H9 (cell line): ENCODE measurements around the gene SLC5A2. TPM values are rescaled to one million over a fixed set of nuclear protein-coding genes. Genes with fewer than 3 reads are reported as not detected.

Experiments used
- DNase-seq: peaks from one replicate; pipeline ENCODE4 v3.0.0-alpha.2; 2017
- H2AFZ ChIP-seq: one replicate; pipeline ENCODE4 v1.6.1; 2013; ENCODE audit warnings: mild to moderate bottlenecking, low read length, control low read depth, moderate library complexity
- H2AK5ac ChIP-seq: 2 replicates; pipeline ENCODE4 v1.6.1; 2013; ENCODE audit warnings: low read length, control low read depth, mixed read lengths; ENCODE audit not compliant: insufficient read length
- H2BK120ac ChIP-seq: one replicate; pipeline ENCODE4 v1.6.1; 2013; ENCODE audit warnings: low read depth, mild to moderate bottlenecking, low read length, control low read depth, inconsistent platforms; ENCODE audit not compliant: poor library complexity, severe bottlenecking
- H2BK12ac ChIP-seq: 2 replicates; pipeline ENCODE4 v1.6.1; 2013; ENCODE audit warnings: low read length, control low read depth, mixed read lengths, low read depth; ENCODE audit not compliant: insufficient read length
- H2BK15ac ChIP-seq: 2 replicates; pipeline ENCODE4 v1.6.1; 2013; ENCODE audit warnings: low read depth, low read length, control low read depth
- H2BK20ac ChIP-seq: one replicate; pipeline ENCODE4 v1.6.1; 2013; ENCODE audit warnings: low read depth, mild to moderate bottlenecking, low read length, control low read depth, inconsistent platforms; ENCODE audit not compliant: poor library complexity, severe bottlenecking
- H2BK5ac ChIP-seq: 2 replicates; pipeline ENCODE4 v1.6.1; 2013; ENCODE audit warnings: low read length, control low read depth, mixed read lengths; ENCODE audit not compliant: insufficient read length
- H3K14ac ChIP-seq: 2 replicates; pipeline ENCODE4 v1.6.1; 2013; ENCODE audit warnings: low read length, control low read depth; ENCODE audit not compliant: insufficient read depth
- H3K18ac ChIP-seq: 2 replicates; pipeline ENCODE4 v1.6.1; 2013; ENCODE audit warnings: low read depth, mild to moderate bottlenecking, mixed read lengths, low read length, control low read depth; ENCODE audit not compliant: insufficient read length
- H3K23ac ChIP-seq: 2 replicates; pipeline ENCODE4 v1.6.1; 2013; ENCODE audit warnings: low read length, control low read depth, mixed read lengths, low read depth; ENCODE audit not compliant: insufficient read length
- H3K23me2 ChIP-seq: 2 replicates; pipeline ENCODE4 v1.6.1; 2013; ENCODE audit warnings: low read depth, mild to moderate bottlenecking, mixed read lengths, low read length, control low read depth; ENCODE audit not compliant: insufficient read length, poor library complexity, severe bottlenecking
- H3K27ac ChIP-seq: 2 replicates; pipeline ENCODE4 v1.5.1; 2013; ENCODE audit warnings: low read length, control low read depth, mixed read lengths, low read depth; ENCODE audit not compliant: insufficient read length
- H3K27me3 ChIP-seq: 2 replicates; pipeline ENCODE4 v1.6.1; 2013; ENCODE audit warnings: low read length, control low read depth, inconsistent platforms; ENCODE audit not compliant: insufficient read depth
- H3K4ac ChIP-seq: 2 replicates; pipeline ENCODE4 v1.6.1; 2013; ENCODE audit warnings: low read depth, mild to moderate bottlenecking, control low read depth, inconsistent platforms, low read length, moderate library complexity
- H3K4me1 ChIP-seq: 2 replicates; pipeline ENCODE4 v1.6.1; 2013; ENCODE audit warnings: low read length, control low read depth, inconsistent platforms; ENCODE audit not compliant: insufficient read depth
- H3K4me2 ChIP-seq: 2 replicates; pipeline ENCODE4 v1.6.1; 2013; ENCODE audit warnings: low read length, control low read depth, mixed read lengths; ENCODE audit not compliant: insufficient read length, insufficient read depth
- H3K56ac ChIP-seq: 2 replicates; pipeline ENCODE4 v1.6.1; 2013; ENCODE audit warnings: low read depth, mild to moderate bottlenecking, mixed read lengths, low read length, control low read depth; ENCODE audit not compliant: insufficient read length
- H3K79me1 ChIP-seq: 2 replicates; pipeline ENCODE4 v1.6.1; 2013; ENCODE audit warnings: low read depth, mild to moderate bottlenecking, moderate library complexity, low read length, control low read depth, inconsistent platforms; ENCODE audit not compliant: insufficient read depth, poor library complexity, severe bottlenecking
- H3K79me2 ChIP-seq: 2 replicates; pipeline ENCODE4 v1.6.1; 2013; ENCODE audit warnings: low read length, control low read depth, inconsistent platforms; ENCODE audit not compliant: insufficient read depth
- H3K9ac ChIP-seq: 2 replicates; pipeline ENCODE4 v1.6.1; 2013; ENCODE audit warnings: low read length, control low read depth, mixed read lengths; ENCODE audit not compliant: insufficient read length; ENCODE audit errors: extremely low read depth
- H3K9me3 ChIP-seq: one replicate; pipeline ENCODE4 v1.6.1; 2013; ENCODE audit warnings: low read depth, low read length, inconsistent platforms; ENCODE audit not compliant: control insufficient read depth
- H3T11ph ChIP-seq: one replicate; pipeline ENCODE4 v1.6.1; 2013; ENCODE audit warnings: mild to moderate bottlenecking, low read length, control low read depth, inconsistent platforms
- H4K20me1 ChIP-seq: one replicate; pipeline ENCODE4 v1.6.1; 2013; ENCODE audit not compliant: control insufficient read depth, insufficient read length, insufficient read depth
- H4K5ac ChIP-seq: 2 replicates; pipeline ENCODE4 v1.6.1; 2013; ENCODE audit warnings: low read depth, mild to moderate bottlenecking, mixed read lengths, low read length, control low read depth; ENCODE audit not compliant: insufficient read length
- H4K8ac ChIP-seq: replicated peaks from 2 replicates; pipeline ENCODE4 v1.6.1; 2013; ENCODE audit warnings: low read length, control low read depth, mixed read lengths, low read depth; ENCODE audit not compliant: insufficient read length
- H4K91ac ChIP-seq: 2 replicates; pipeline ENCODE4 v1.6.1; 2013; ENCODE audit warnings: low read depth, mild to moderate bottlenecking, moderate library complexity, mixed read lengths, low read length, control low read depth; ENCODE audit not compliant: insufficient read length
- H3K27ac Mint-ChIP-seq, 3 experiments: 2 replicates in 2 of 3; 3 replicates in 1 of 3; pipeline ENCODE4 v1.8.0; 2020 to 2021; ENCODE audit warnings: mixed read lengths in 3 of 3, mild to moderate bottlenecking in 1 of 3, moderate library complexity in 1 of 3
- H3K27me3 Mint-ChIP-seq: 2 replicates; pipeline ENCODE4 v1.8.0; 2021; ENCODE audit warnings: low read depth, mild to moderate bottlenecking, moderate library complexity, mixed read lengths
- H3K36me3 Mint-ChIP-seq, 3 experiments: 2 replicates in 2 of 3; 3 replicates in 1 of 3; pipeline ENCODE4 v1.8.0; 2020 to 2021; ENCODE audit warnings: low read depth in 3 of 3, mixed read lengths in 3 of 3; ENCODE audit not compliant: insufficient read depth in 1 of 3
- H3K4me1 Mint-ChIP-seq, 2 experiments: 2 replicates each; pipeline ENCODE4 v1.8.0; 2020; ENCODE audit warnings: mixed read lengths in 2 of 2
- H3K4me3 Mint-ChIP-seq, 2 experiments: 2 replicates in 1 of 2; 3 replicates in 1 of 2; pipeline ENCODE4 v1.8.0; 2020 to 2021; ENCODE audit warnings: mild to moderate bottlenecking in 2 of 2, mixed read lengths in 2 of 2, moderate library complexity in 1 of 2
- H3K9me3 Mint-ChIP-seq, 2 experiments: 2 replicates in 1 of 2; 3 replicates in 1 of 2; pipeline ENCODE4 v1.8.0; 2020; ENCODE audit warnings: mild to moderate bottlenecking in 2 of 2, mixed read lengths in 2 of 2, moderate library complexity in 1 of 2
- CTCF ChIP-seq: fragments of 200-600 bp; sonication (generic); conservative IDR thresholded peaks from 3 replicates; pipeline ENCODE4 v1.8.0; 2021; ENCODE audit warnings: antibody characterized with exemption, mild to moderate bottlenecking
- WGBS: extraction: QIAGEN DNeasy Blood & Tissue Kit; methylation state at CpG from one replicate; pipeline ENCODE4 v1.1.7; 2013; ENCODE audit warnings: missing lambda C conversion rate, low lambda C conversion rate, mixed read lengths; ENCODE audit not compliant: insufficient read length; ENCODE audit errors: extremely low coverage; 5-methylcytosine and 5-hydroxymethylcytosine counted together
- total RNA-seq: library from RNA; stranded (reverse); gene quantifications from 2 replicates; pipeline ENCODE4 v1.2.1, GENCODE V29; 2021

Gene SLC5A2
- total RNA-seq, 1 experiment from 2014 or later = 0.52 TPM

- Mint-ChIP-seq H3K4me1 (peaks cover 13 to 19% of the 10 kb centered on the region in 2 experiments), H3K4me3 (peak overlapping the region; percentile 87 to 93)
- no CpG with 5 or more reads among the region's 6 CpGs for WGBS
Observed at GRCh38 chr16:31508706-31509195, 25.8 kb downstream of the SLC5A2 start.

More at GRCh38 chr16:31508706-31509195, 25.8 kb downstream of the SLC5A2 start:
- no peaks in the 10 kb centered on the region for H3K79me1 ChIP-seq
- peaks cover 2 to 5% (median 3%) of the 10 kb centered on the region in 3 experiments; a peak in 4 of 7 replicates for H3K36me3 Mint-ChIP-seq
- H3K56ac ChIP-seq = no peak overlapping the region
- no peak overlapping the region for H2BK12ac ChIP-seq
- DNase-seq = no peak
- no peak overlapping the region for H3K18ac ChIP-seq
- H3K27me3 ChIP-seq = no peaks in the 10 kb centered on the region
- no peak overlapping the region for H2BK120ac ChIP-seq
- peak overlapping the region; percentile 92; the same call in 1 of the 2 replicates for H3K14ac ChIP-seq
- no peak overlapping the region for H2AFZ ChIP-seq
- H2BK20ac ChIP-seq = no peak overlapping the region
- H2AK5ac ChIP-seq = no peak overlapping the region
- H3K9ac ChIP-seq = peak overlapping the region; percentile 82
- H3K23ac ChIP-seq = no peak overlapping the region
- H2BK5ac ChIP-seq = no peak overlapping the region
- no peak overlapping the region for H4K5ac ChIP-seq
- peak overlapping the region; percentile 80 for H3K4me2 ChIP-seq
- no peak overlapping the region for H3T11ph ChIP-seq
- H3K27ac ChIP-seq = no peak overlapping the region
- no peak for TF ChIP-seq CTCF
- no peaks in the 10 kb centered on the region for H4K20me1 ChIP-seq
- no peaks in the 10 kb centered on the region for H3K79me2 ChIP-seq
- H3K4ac ChIP-seq = no peak overlapping the region
- no peak overlapping the region for H4K91ac ChIP-seq
- peak overlapping the region; percentile 87 to 90 (median 89) for H3K27ac Mint-ChIP-seq
- H3K4me1 ChIP-seq = 0 out of 2 replicates have a peak, but pooled peaks cover 3% of the 10 kb centered on the region
- no peak overlapping the region for H4K8ac ChIP-seq
- peaks cover 0 to 2% of the 10 kb centered on the region in 2 experiments; a peak in 2 of 5 replicates for H3K9me3 Mint-ChIP-seq
- peaks cover 4% of the 10 kb centered on the region for H3K27me3 Mint-ChIP-seq
- H3K23me2 ChIP-seq = peaks cover 6% of the 10 kb centered on the region
- H2BK15ac ChIP-seq = no peak overlapping the region
- H3K9me3 ChIP-seq = no peaks in the 10 kb centered on the region
